ENCODE data around the gene SH2D3A.
"Not testable (repeated sequence)": the region's sequence is repeated elsewhere in the genome, so short reads cannot be mapped to it uniquely, and the experiment has no call there.

The SH2D3A gene

GRCh38 chr19:6768236-6768785 is 1.1 kb upstream of the SH2D3A start:
- H3K4me3 ChIP-seq (ENCODE audit: low read depth, low read length), result no peak overlapping the region
- DNase-seq (ENCODE audit: low read depth), result no peak
- no peak for TF ChIP-seq CTCF (conservative IDR thresholded peaks at IDR 0.05; ENCODE audit: low read depth, low read length)

GRCh38 chr19:6767081-6767356 is 216 bp downstream of the SH2D3A start:
- peak overlapping the region; percentile 20 for H3K4me3 ChIP-seq (ENCODE audit: low read depth, low read length)
- DNase-seq (ENCODE audit: low read depth), result no peak
- no peak for TF ChIP-seq CTCF (conservative IDR thresholded peaks at IDR 0.05; ENCODE audit: low read depth, low read length)

- DNase-seq (ENCODE audit: low read depth), result no peak
- no peak for TF ChIP-seq CTCF (conservative IDR thresholded peaks at IDR 0.05; ENCODE audit: low read depth, low read length)
- no peak overlapping the region for H3K4me3 ChIP-seq (ENCODE audit: low read depth, low read length)
Observed at GRCh38 chr19:6766357-6767080, 716 bp downstream of the SH2D3A start.

- DNase-seq (ENCODE audit: low read depth), result no peak
- TF ChIP-seq CTCF (conservative IDR thresholded peaks at IDR 0.05; ENCODE audit: low read depth, low read length), result no peak
- H3K4me3 ChIP-seq (ENCODE audit: low read depth, low read length), result no peak overlapping the region
Observed at GRCh38 chr19:6765738-6766356, 1.4 kb downstream of the SH2D3A start.

- not testable (repeated sequence) for DNase-seq (ENCODE audit: low read depth); H3K4me3 ChIP-seq (ENCODE audit: low read depth, low read length)
Observed at GRCh38 chr19:6762253-6762797, 4.9 kb downstream of the SH2D3A start.

GRCh38 chr19:6761053-6761676 is 6.1 kb downstream of the SH2D3A start:
- TF ChIP-seq CTCF (conservative IDR thresholded peaks at IDR 0.05; ENCODE audit: low read depth, low read length), result no peak
- no peak for DNase-seq (ENCODE audit: low read depth)
- H3K4me3 ChIP-seq (ENCODE audit: low read depth, low read length), result no peak overlapping the region

- DNase-seq (ENCODE audit: low read depth), result no peak
- H3K4me3 ChIP-seq (ENCODE audit: low read depth, low read length), result no peak overlapping the region
- TF ChIP-seq CTCF (conservative IDR thresholded peaks at IDR 0.05; ENCODE audit: low read depth, low read length), result no peak
Observed at GRCh38 chr19:6760606-6761005, 6.6 kb downstream of the SH2D3A start.
